Measurements from ENCODE around the gene SCT. TPM values are rescaled to one million over a fixed set of nuclear protein-coding genes. Genes with fewer than 3 reads are reported as not detected.

SCT gene
- total RNA-seq, 1 experiment from 2014 or later: not detected

- CTCF ChIA-PET: interaction anchor here (0.6 kb wide), 1 partner anchor 11 kb away, joined by 3 read pairs; no protein-coding TSS in a partner anchor
These were observed 14.1 kb downstream of the SCT start for GRCh38 chr11:612961-613300.

GRCh38 chr11:612201-612960, 14.6 kb downstream of the SCT start:
- H3K36me3 Mint-ChIP-seq (ENCODE audit: insufficient read depth, unreplicated experiment): peaks cover 91% of the 10 kb centered on the region
- no peaks in the 10 kb centered on the region for H3K9me3 Mint-ChIP-seq (ENCODE audit: low read depth, unreplicated experiment)
- BruUV-seq (replicated peaks): no TSS peak
- peak overlapping the region; percentile 62 for H3K27ac Mint-ChIP-seq (ENCODE audit: unreplicated experiment)
- no peak for TF ChIP-seq CTCF (IDR thresholded peaks at IDR 0.05; ENCODE audit: unreplicated experiment)
- peak; percentile 55 for DNase-seq
- no peaks in the 10 kb centered on the region for H3K27me3 Mint-ChIP-seq (ENCODE audit: unreplicated experiment)
- CTCF ChIA-PET: no interaction called here
- H3K4me1 Mint-ChIP-seq (ENCODE audit: low read depth, unreplicated experiment): no peaks in the 10 kb centered on the region
- intact Hi-C loops (cut with micrococcal nuclease; ENCODE audit: unreplicated experiment): no loop called here
- peak overlapping the region; percentile 46 for H3K4me3 Mint-ChIP-seq (ENCODE audit: low read depth, unreplicated experiment)

More at GRCh38 chr11:612961-613300, 14.1 kb downstream of the SCT start:
- H3K27me3 Mint-ChIP-seq (ENCODE audit: unreplicated experiment): no peaks in the 10 kb centered on the region
- intact Hi-C loops (cut with micrococcal nuclease; ENCODE audit: unreplicated experiment): no loop called here
- no peak overlapping the region for H3K4me3 Mint-ChIP-seq (ENCODE audit: low read depth, unreplicated experiment)
- DNase-seq: no peak
- peaks cover 88% of the 10 kb centered on the region for H3K36me3 Mint-ChIP-seq (ENCODE audit: insufficient read depth, unreplicated experiment)
- H3K9me3 Mint-ChIP-seq (ENCODE audit: low read depth, unreplicated experiment): no peaks in the 10 kb centered on the region
- no peak overlapping the region for H3K27ac Mint-ChIP-seq (ENCODE audit: unreplicated experiment)
- H3K4me1 Mint-ChIP-seq (ENCODE audit: low read depth, unreplicated experiment): no peaks in the 10 kb centered on the region
- BruUV-seq (replicated peaks): no TSS peak
- no peak for TF ChIP-seq CTCF (IDR thresholded peaks at IDR 0.05; ENCODE audit: unreplicated experiment)

- H3K4me3 Mint-ChIP-seq (ENCODE audit: low read depth, unreplicated experiment): no peak overlapping the region
- intact Hi-C loops (cut with micrococcal nuclease; ENCODE audit: unreplicated experiment): no loop called here
- no TSS peak for BruUV-seq (replicated peaks)
- H3K27me3 Mint-ChIP-seq (ENCODE audit: unreplicated experiment): no peaks in the 10 kb centered on the region
- H3K4me1 Mint-ChIP-seq (ENCODE audit: low read depth, unreplicated experiment): no peaks in the 10 kb centered on the region
- H3K27ac Mint-ChIP-seq (ENCODE audit: unreplicated experiment): no peak overlapping the region
- peaks cover 91% of the 10 kb centered on the region for H3K36me3 Mint-ChIP-seq (ENCODE audit: insufficient read depth, unreplicated experiment)
- no peak for TF ChIP-seq CTCF (IDR thresholded peaks at IDR 0.05; ENCODE audit: unreplicated experiment)
- CTCF ChIA-PET: no interaction called here
- DNase-seq: no peak
- no peaks in the 10 kb centered on the region for H3K9me3 Mint-ChIP-seq (ENCODE audit: low read depth, unreplicated experiment)
These were observed 15.7 kb downstream of the SCT start for GRCh38 chr11:611001-611996.

- CTCF ChIA-PET: no interaction called here
- Mint-ChIP-seq H3K4me1 (ENCODE audit: low read depth, unreplicated experiment) (no peaks in the 10 kb centered on the region), H3K9me3 (ENCODE audit: low read depth, unreplicated experiment) (no peaks in the 10 kb centered on the region), H3K4me3 (ENCODE audit: low read depth, unreplicated experiment) (no peak overlapping the region), H3K27ac (ENCODE audit: unreplicated experiment) (no peak overlapping the region), H3K27me3 (ENCODE audit: unreplicated experiment) (no peaks in the 10 kb centered on the region), H3K36me3 (ENCODE audit: insufficient read depth, unreplicated experiment) (peaks cover 88% of the 10 kb centered on the region)
- no peak for TF ChIP-seq CTCF (IDR thresholded peaks at IDR 0.05; ENCODE audit: unreplicated experiment)
- no peak for DNase-seq
- intact Hi-C loops (cut with micrococcal nuclease; ENCODE audit: unreplicated experiment): no loop called here
- BruUV-seq (replicated peaks): no TSS peak
These were observed 16.7 kb downstream of the SCT start for GRCh38 chr11:610146-610801.

All from Calu3 (cell line).